Measurements from ENCODE around the gene TBX6.

The TBX6 gene

GRCh38 chr16:30095166-30096078, 3.7 kb upstream of the TBX6 start:
- H3K27ac ChIP-seq: peak overlapping the region; percentile 83

GRCh38 chr16:30094541-30095165, 2.9 kb upstream of the TBX6 start:
- peak overlapping the region; percentile 83 for H3K27ac ChIP-seq
- no peak for TF ChIP-seq CTCF (conservative IDR thresholded peaks at IDR 0.05; ENCODE audit: low read depth)
- ChIA-PET POLR2A (ENCODE audit: low non-redundant PET) (no interaction called here), CTCF (no interaction called here)
- no peak for DNase-seq (ENCODE audit: low spot score)

More at GRCh38 chr16:30095166-30096078, 3.7 kb upstream of the TBX6 start:
- CTCF ChIA-PET: interaction anchor here (0.7 kb wide), 1 partner anchor 79 kb away, joined by 3 read pairs; no protein-coding TSS in a partner anchor
- POLR2A ChIA-PET (ENCODE audit: low non-redundant PET): no interaction called here
- no peak for TF ChIP-seq CTCF (conservative IDR thresholded peaks at IDR 0.05; ENCODE audit: low read depth)
- no peak for DNase-seq (ENCODE audit: low spot score)

- no peak for TF ChIP-seq CTCF (conservative IDR thresholded peaks at IDR 0.05; ENCODE audit: low read depth)
- H3K27ac ChIP-seq: peak overlapping the region; percentile 79
- POLR2A ChIA-PET (ENCODE audit: low non-redundant PET): interaction anchor here (1.4 kb wide), 1 partner anchor 26 kb away, joined by 4 read pairs; no protein-coding TSS in a partner anchor
- CTCF ChIA-PET: interaction anchor here (0.6 to 2.0 kb wide), 9 partner anchors 12 to 396 kb away, joined by 3 to 16 read pairs (median 5); partner anchors contain the start of gene GDPD3
- no peak for DNase-seq (ENCODE audit: low spot score)
These were observed 768 bp upstream of the TBX6 start for GRCh38 chr16:30092373-30093010.

- no peak for TF ChIP-seq CTCF (conservative IDR thresholded peaks at IDR 0.05; ENCODE audit: low read depth)
- H3K27ac ChIP-seq: peak overlapping the region; percentile 79
- ChIA-PET POLR2A (ENCODE audit: low non-redundant PET) (interaction anchor here (0.6 to 1.4 kb wide), 5 partner anchors 11 to 33 kb away, joined by 3 to 15 read pairs (median 4); partner anchors contain the start of gene ALDOA), CTCF (interaction anchor here (0.6 to 2.0 kb wide), 6 partner anchors 22 to 355 kb away, joined by 3 to 11 read pairs (median 4); partner anchors contain the start of genes GDPD3 and SEPHS2)
- DNase-seq (ENCODE audit: low spot score): no peak
These were observed 953 bp downstream of the TBX6 start for GRCh38 chr16:30090610-30091331.

GRCh38 chr16:30088832-30089624, 2.7 kb downstream of the TBX6 start:
- TF ChIP-seq CTCF (conservative IDR thresholded peaks at IDR 0.05; ENCODE audit: low read depth): no peak
- peak overlapping the region; percentile 79 for H3K27ac ChIP-seq
- DNase-seq (ENCODE audit: low spot score): no peak
- POLR2A ChIA-PET (ENCODE audit: low non-redundant PET): interaction anchor here (1.2 kb wide), 1 partner anchor 11 kb away, joined by 3 read pairs; no protein-coding TSS in a partner anchor
- CTCF ChIA-PET: no interaction called here

Data from RWPE1 (cell line).